Lower leg skin (tissue), 4 donors: Measurements from ENCODE around the gene NF1. TPM values are rescaled to one million over a fixed set of nuclear protein-coding genes. Genes with fewer than 3 reads are reported as not detected.

Source experiments
- DNase-seq, 2 donors: peaks; one replicate each; pipeline ENCODE4 v3.0.0-alpha.2; 2019; ENCODE audit warnings: low spot score in 2 of 2
- H3K4me3 ChIP-seq: fragments of 200-600 bp; sonication (generic); 2 replicates; pipeline ENCODE4 v1.5.1; 2017; ENCODE audit warnings: mild to moderate bottlenecking, low read depth; ENCODE audit not compliant: poor library complexity, severe bottlenecking
- POLR2A ChIP-seq, 2 donors: fragments of 450-650 bp; IDR thresholded peaks; one replicate each; pipeline ENCODE4 v1.6.1; 2016 to 2017; ENCODE audit warnings: antibody characterized with exemption in 2 of 2, mild to moderate bottlenecking in 1 of 2, moderate library complexity in 1 of 2
- WGBS, 2 donors: methylation state at CpG; one replicate each; pipeline ENCODE4 v1.1.5; 2018; 5-methylcytosine and 5-hydroxymethylcytosine counted together
- intact Hi-C: fragments of 100-400 bp; cut with DNase I; formaldehyde crosslinking; loops from one replicate; pipeline ENCODE4 v1.15.0; 2023; ENCODE audit warnings: low total_unique reads
- total RNA-seq, 4 donors: library from RNA; depleted of rRNA; stranded (reverse); fragments of >200 nt; gene quantifications; one replicate each; pipeline ENCODE4 v1.1.0, GENCODE V29; 2016
- TF ChIP-seq, protein P1 (sequence below), 3 donors: fragments of 450-650 bp; IDR thresholded peaks; one replicate each; pipeline ENCODE4 v1.5.1; 2016; ENCODE audit warnings: antibody characterized with exemption in 3 of 3, mild to moderate bottlenecking in 3 of 3, moderate library complexity in 2 of 3

The NF1 gene
- total RNA-seq, 4 donors from 2014 or later = 27.5 to 48.6 (median 34.3) TPM

DNA sequence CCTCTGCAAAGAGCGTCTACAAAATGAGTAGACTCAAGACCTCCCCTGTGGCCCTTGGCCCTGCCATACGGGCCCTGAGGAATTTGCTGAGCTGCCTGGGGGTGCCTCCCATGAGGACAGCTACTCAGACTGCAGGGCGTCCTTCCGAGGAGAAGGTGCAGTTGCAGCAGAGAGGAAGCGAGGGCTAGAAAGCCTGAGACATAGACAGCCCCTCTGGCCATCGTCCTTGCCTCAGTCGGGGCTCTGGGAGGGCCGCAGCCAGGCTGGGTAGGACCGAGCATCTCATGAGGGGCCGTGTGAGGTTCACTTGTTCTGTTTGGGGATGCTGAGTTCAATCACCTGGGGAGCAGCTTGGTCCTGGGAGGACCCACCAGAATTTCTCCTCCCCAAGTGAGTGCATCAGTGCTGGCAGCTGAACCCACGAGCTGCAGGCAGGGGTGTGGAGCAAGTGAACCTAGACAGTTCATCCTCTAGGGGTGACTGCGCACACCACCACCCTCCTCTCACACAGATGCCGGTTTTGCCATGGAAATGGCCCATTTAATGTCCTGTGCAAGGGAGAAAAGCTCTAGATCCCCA lies 317.0 kb downstream of the NF1 start:
- no peak overlapping the region for H3K4me3 ChIP-seq
- DNase-seq = no peak
- intact Hi-C loops = no loop called here
- 88 to 90% methylated on average over 13 of the region's 13 CpGs for WGBS, 2 donors
- TF ChIP-seq, protein P1, sequence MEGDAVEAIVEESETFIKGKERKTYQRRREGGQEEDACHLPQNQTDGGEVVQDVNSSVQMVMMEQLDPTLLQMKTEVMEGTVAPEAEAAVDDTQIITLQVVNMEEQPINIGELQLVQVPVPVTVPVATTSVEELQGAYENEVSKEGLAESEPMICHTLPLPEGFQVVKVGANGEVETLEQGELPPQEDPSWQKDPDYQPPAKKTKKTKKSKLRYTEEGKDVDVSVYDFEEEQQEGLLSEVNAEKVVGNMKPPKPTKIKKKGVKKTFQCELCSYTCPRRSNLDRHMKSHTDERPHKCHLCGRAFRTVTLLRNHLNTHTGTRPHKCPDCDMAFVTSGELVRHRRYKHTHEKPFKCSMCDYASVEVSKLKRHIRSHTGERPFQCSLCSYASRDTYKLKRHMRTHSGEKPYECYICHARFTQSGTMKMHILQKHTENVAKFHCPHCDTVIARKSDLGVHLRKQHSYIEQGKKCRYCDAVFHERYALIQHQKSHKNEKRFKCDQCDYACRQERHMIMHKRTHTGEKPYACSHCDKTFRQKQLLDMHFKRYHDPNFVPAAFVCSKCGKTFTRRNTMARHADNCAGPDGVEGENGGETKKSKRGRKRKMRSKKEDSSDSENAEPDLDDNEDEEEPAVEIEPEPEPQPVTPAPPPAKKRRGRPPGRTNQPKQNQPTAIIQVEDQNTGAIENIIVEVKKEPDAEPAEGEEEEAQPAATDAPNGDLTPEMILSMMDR (IDR thresholded peaks at IDR 0.05) = no peak
- TF ChIP-seq POLR2A (IDR thresholded peaks at IDR 0.05) = no peak

DNA sequence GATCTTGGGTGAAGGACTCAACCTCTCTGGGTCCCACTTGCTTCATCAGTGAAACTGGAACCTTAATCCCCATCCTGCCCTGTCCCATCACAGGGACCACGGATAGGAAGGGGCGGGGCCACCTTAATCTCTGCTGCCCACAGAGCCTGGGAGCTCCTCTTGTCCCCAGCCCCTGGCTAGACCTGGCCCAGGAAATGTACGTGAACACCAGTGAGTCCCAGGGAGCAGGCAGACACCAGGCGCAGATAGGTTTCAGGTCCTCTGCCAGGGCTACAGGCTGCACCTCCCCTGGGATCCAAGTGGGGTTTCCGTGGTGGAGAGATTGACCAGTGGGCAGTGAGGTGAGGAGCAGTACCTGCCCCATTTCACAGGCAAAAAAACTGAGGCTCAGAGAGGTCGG lies 317.7 kb downstream of the NF1 start:
- DNase-seq = no peak
- 63 to 78% methylated on average over 5 to 6 of the region's 6 CpGs for WGBS, 2 donors
- H3K4me3 ChIP-seq = no peak overlapping the region
- TF ChIP-seq POLR2A (IDR thresholded peaks at IDR 0.05) = no peak
- TF ChIP-seq, protein P1 (IDR thresholded peaks at IDR 0.05) = no peak
- intact Hi-C loops = no loop called here

DNA sequence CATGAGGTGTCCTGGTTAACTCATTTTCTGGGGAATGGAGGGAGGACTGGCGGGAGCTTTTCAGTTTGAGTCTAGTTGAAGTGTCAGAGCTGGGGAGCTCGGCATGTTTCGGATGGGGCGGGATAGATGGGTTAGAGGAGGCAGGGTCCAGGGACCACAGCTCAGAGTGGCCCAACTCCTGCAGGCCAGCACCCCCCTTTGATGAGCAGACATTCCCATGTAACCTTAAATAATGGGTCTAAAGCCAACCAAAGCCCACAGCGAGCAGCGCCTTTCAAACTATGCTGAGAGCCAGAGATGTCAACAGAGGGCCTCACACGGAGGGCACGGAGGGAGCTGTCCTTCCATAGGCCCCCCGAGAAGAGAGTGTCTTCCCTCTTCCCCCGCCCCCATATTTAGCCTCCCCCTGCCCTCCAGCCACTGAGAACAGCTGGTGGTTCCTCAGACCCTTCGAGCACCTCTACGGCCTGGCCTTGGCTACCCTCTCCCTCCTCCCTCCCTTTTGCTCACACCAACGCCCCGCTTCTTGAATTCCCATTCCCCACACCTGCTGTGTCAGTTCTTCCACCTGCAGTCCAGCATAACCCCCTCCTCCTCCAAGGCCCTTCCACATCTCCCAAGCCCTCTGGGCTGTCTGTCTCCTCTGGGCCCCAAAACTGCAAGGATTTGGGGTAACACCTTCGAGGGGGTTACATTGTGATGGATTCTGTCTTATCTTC lies 318.5 kb downstream of the NF1 start:
- H3K4me3 ChIP-seq = no peak overlapping the region
- intact Hi-C loops = no loop called here
- no peak for TF ChIP-seq POLR2A (IDR thresholded peaks at IDR 0.05)
- TF ChIP-seq, protein P1 (IDR thresholded peaks at IDR 0.05) = no peak
- 73 to 80% methylated on average over 15 of the region's 15 CpGs for WGBS, 2 donors
- no peak for DNase-seq

DNA sequence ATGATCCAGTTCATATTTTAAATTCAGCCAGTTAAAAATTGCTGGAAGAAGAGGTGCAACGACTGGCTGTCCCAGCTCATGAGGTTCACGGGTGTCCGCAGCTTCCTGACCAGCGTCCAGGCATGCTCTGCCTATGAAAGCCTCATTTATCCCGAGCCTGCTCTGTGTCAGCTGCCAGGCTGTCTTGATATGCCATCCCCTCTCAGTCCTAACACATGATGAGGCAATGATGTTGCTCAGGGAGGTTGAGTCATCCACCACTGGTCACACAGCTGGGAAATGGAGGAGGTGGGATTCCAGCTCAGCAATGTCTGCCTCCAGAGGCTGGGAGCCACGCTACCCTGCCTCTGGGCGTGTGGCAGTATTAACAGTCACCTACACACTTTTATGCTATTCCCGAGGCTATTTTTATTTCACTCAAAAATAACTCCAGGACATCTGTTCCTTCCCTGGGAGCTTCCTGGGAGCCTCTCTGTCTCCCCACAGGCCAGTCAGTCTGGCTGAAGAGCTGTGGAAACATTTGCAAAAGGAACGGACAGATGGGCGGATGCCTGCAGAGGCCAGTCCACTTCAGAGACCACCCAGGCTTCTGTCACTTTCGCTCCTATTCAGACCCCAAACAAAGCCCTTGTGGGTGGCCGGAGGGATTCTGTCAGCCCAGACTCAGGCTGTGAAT lies 319.2 kb downstream of the NF1 start:
- intact Hi-C loops = no loop called here
- TF ChIP-seq, protein P1 (IDR thresholded peaks at IDR 0.05) = no peak
- TF ChIP-seq POLR2A (IDR thresholded peaks at IDR 0.05) = no peak
- no peak for DNase-seq
- 46 to 63% methylated on average over 12 of the region's 12 CpGs for WGBS, 2 donors
- no peak overlapping the region for H3K4me3 ChIP-seq

DNA sequence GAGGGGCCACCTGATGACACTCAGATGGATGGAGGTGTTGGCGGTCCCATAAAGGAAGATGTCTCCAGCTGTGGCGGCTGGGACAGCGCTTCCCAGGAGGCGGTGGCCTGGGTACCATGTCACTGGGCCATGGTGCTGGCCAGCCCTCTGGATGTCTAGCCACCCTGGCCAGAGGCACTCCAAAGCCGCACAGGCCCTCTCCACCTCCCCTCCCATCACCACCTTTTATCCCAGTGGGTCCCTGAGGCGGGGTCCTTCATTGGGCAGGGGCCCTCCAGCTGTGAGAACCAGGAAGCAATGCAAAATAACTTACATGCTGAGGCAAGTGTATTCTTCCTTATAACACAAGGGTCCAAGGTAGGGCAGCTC lies 319.8 kb downstream of the NF1 start:
- WGBS, 2 donors = 86 to 88% methylated on average over 6 of the region's 6 CpGs
- TF ChIP-seq, protein P1 (IDR thresholded peaks at IDR 0.05) = no peak
- TF ChIP-seq POLR2A (IDR thresholded peaks at IDR 0.05) = no peak
- intact Hi-C loops = no loop called here
- H3K4me3 ChIP-seq = no peak overlapping the region
- no peak for DNase-seq
